HEK293 (cell line): ENCODE results near the gene UBALD1.

Source experiments
- CTCF ChIP-seq: fragments of 450-650 bp; formaldehyde crosslinking; IDR thresholded peaks from 2 replicates; pipeline ENCODE4 v1.5.1; 2016; ENCODE audit warnings: missing biosample characterization, missing genetic modification characterization
- HOXA7 ChIP-seq: sonication (generic); formaldehyde crosslinking; IDR thresholded peaks from 2 replicates; pipeline ENCODE4 v1.8.1; 2022; ENCODE audit warnings: missing genetic modification reagents, borderline replicate concordance
- KLF16 ChIP-seq: fragments of 450-650 bp; formaldehyde crosslinking; IDR thresholded peaks from 2 replicates; pipeline ENCODE4 v1.5.1; 2017; ENCODE audit warnings: missing biosample characterization, missing genetic modification characterization
- ZNF830 ChIP-seq: fragments of 450-650 bp; IDR thresholded peaks from 2 replicates; pipeline ENCODE4 v1.5.0; 2018; ENCODE audit warnings: missing biosample characterization, missing genetic modification characterization, low read depth, mild to moderate bottlenecking, moderate library complexity

- TF ChIP-seq ZNF830 (tag by site-specific recombination), result no peak
- no peak for TF ChIP-seq KLF16
- no peak for TF ChIP-seq HOXA7 (CRISPR knock-in tag)
- no peak for TF ChIP-seq CTCF (tag by site-specific recombination)
Measured at GRCh38 chr16:4578961-4579530, 35.6 kb downstream of the UBALD1 start.
